Lung (tissue), 12 donors: Measurements from ENCODE around the gene PPFIA3. TPM values are rescaled to one million over a fixed set of nuclear protein-coding genes. Genes with fewer than 3 reads are reported as not detected.

ENCODE experiments used
- ATAC-seq: fragments of 200-7000 bp; cut with Tn5 transposase; one replicate; pipeline ENCODE4 v1.9.1; 2020; ENCODE audit warnings: moderate number of reproducible peaks; ENCODE audit not compliant: insufficient read depth, low FRiP score
- DNase-seq, 3 donors: peaks; one replicate each; pipeline ENCODE4 v3.0.0-alpha.2; 2013 to 2017
- H3K27ac ChIP-seq, 2 donors: one replicate each; pipeline ENCODE4 v1.5.1; 2013; ENCODE audit warnings: mild to moderate bottlenecking in 2 of 2, moderate library complexity in 2 of 2, control low read depth in 1 of 2, inconsistent platforms in 1 of 2, low read depth in 1 of 2, low read length in 1 of 2
- H3K27me3 ChIP-seq, 3 donors: one replicate each; pipeline ENCODE4 v1.5.1; 2013; ENCODE audit warnings: low read length in 2 of 3; ENCODE audit not compliant: control insufficient read depth in 3 of 3, insufficient read depth in 3 of 3
- H3K36me3 ChIP-seq, 4 donors: one replicate each; pipeline ENCODE4 v1.5.1; 2013; ENCODE audit warnings: low read length in 4 of 4, mild to moderate bottlenecking in 1 of 4, moderate library complexity in 1 of 4; ENCODE audit not compliant: control insufficient read depth in 4 of 4, insufficient read depth in 4 of 4
- H3K4me1 ChIP-seq, 5 donors: one replicate each; pipeline ENCODE4 v1.5.1; 2013; ENCODE audit warnings: low read length in 5 of 5, mild to moderate bottlenecking in 2 of 5, moderate library complexity in 1 of 5; ENCODE audit not compliant: control insufficient read depth in 5 of 5, insufficient read depth in 5 of 5
- H3K4me3 ChIP-seq: one replicate; pipeline ENCODE4 v1.5.1; 2013; ENCODE audit warnings: mild to moderate bottlenecking, control low read depth, moderate library complexity
- H3K9ac ChIP-seq, 2 donors: one replicate each; pipeline ENCODE4 v1.5.1; 2013; ENCODE audit warnings: low read length in 2 of 2, control low read depth in 1 of 2; ENCODE audit not compliant: insufficient read depth in 1 of 2
- H3K9me3 ChIP-seq, 4 donors: one replicate each; pipeline ENCODE4 v1.5.1; 2013; ENCODE audit warnings: low read length in 3 of 4, mild to moderate bottlenecking in 1 of 4, moderate library complexity in 1 of 4; ENCODE audit not compliant: control insufficient read depth in 4 of 4, insufficient read depth in 3 of 4
- CTCF ChIP-seq: IDR thresholded peaks from 2 replicates; pipeline ENCODE4 v1.5.1; 2012; ENCODE audit warnings: mild to moderate bottlenecking; ENCODE audit errors: control extremely low read depth, extremely low read depth
- WGBS, 2 donors: extraction: QIAGEN DNeasy Blood & Tissue Kit; methylation state at CpG; one replicate each; pipeline ENCODE4 v1.1.7; 2013; 5-methylcytosine and 5-hydroxymethylcytosine counted together
- polyA plus RNA-seq, 2 donors: library from polyadenylated mRNA; stranded (reverse); fragments of 200-250 nt; gene quantifications; one replicate each; pipeline ENCODE4 v1.2.1, GENCODE V29; 2013
- total RNA-seq, 2 donors: library from RNA; depleted of rRNA in 1 of 2; stranded (reverse); fragments of >200 nt in 1 of 2; gene quantifications; one replicate each; pipeline ENCODE4 v1.2.1, GENCODE V29; 2014 to 2021
- donor health status: control.
- donor health status: control.
- donor health status: Bipolar disorder and iron deficiency.
- donor health status: healthy.
- donor health status: DM: yes; HTN: yes; CAD: no.

The PPFIA3 gene
- total and polyA plus RNA-seq, 4 donors, result 3.0 to 10.6 (median 8.6) TPM

- no peaks in the 10 kb centered on the region for H3K27me3 ChIP-seq
- H3K4me1 ChIP-seq, result no peaks in the 10 kb centered on the region
- ATAC-seq (no peak), DNase-seq (no peak)
- TF ChIP-seq CTCF, result no peak
- H3K9ac ChIP-seq, result no peak overlapping the region
- H3K36me3 ChIP-seq, result peaks cover 27 to 86% (median 54%) of the 10 kb centered on the region in 4 donors
- H3K27ac ChIP-seq, result no peak overlapping the region
- no peak overlapping the region for H3K4me3 ChIP-seq
- 93 to 94% methylated on average over 31 to 33 of the region's 33 CpGs for WGBS, 2 donors
- no peaks in the 10 kb centered on the region for H3K9me3 ChIP-seq
These were observed 15.8 kb upstream of the PPFIA3 start for GRCh38 chr19:49103331-49104085.

- peaks cover 24 to 84% (median 48%) of the 10 kb centered on the region in 4 donors for H3K36me3 ChIP-seq
- 86 to 91% methylated on average over 26 to 30 of the region's 30 CpGs for WGBS, 2 donors
- DNase-seq, result no peak
These were observed 15.0 kb upstream of the PPFIA3 start for GRCh38 chr19:49104229-49104864.

GRCh38 chr19:49106648-49107135, 12.7 kb upstream of the PPFIA3 start:
- TF ChIP-seq CTCF, result peak; percentile 20
- Histone ChIP-seq H3K4me3 (no peak overlapping the region), H3K36me3 (peaks cover 17 to 68% (median 32%) of the 10 kb centered on the region in 4 donors), H3K9me3 (no peaks in the 10 kb centered on the region), H3K27ac (no peak overlapping the region), H3K4me1 (no peaks in the 10 kb centered on the region), H3K9ac (no peak overlapping the region), H3K27me3 (no peaks in the 10 kb centered on the region)
- no peak for DNase-seq
- no peak for ATAC-seq
- 69 to 70% methylated on average over 12 of the region's 12 CpGs for WGBS, 2 donors

More at GRCh38 chr19:49104229-49104864, 15.0 kb upstream of the PPFIA3 start:
- H3K4me3 ChIP-seq, result no peak overlapping the region
- no peak for ATAC-seq
- no peaks in the 10 kb centered on the region for H3K4me1 ChIP-seq
- no peaks in the 10 kb centered on the region for H3K27me3 ChIP-seq
- no peak overlapping the region for H3K9ac ChIP-seq
- H3K9me3 ChIP-seq, result no peaks in the 10 kb centered on the region
- TF ChIP-seq CTCF, result no peak
- H3K27ac ChIP-seq, result no peak overlapping the region
